Osteoblast (primary cell): ENCODE measurements around the gene ELOF1. TPM values are rescaled to one million over a fixed set of nuclear protein-coding genes. Genes with fewer than 3 reads are reported as not detected.

Source experiments
- DNase-seq: peaks from one replicate; pipeline ENCODE4 v3.0.0; 2011; ENCODE audit warnings: low spot score, mixed read lengths; ENCODE audit not compliant: insufficient read length; ENCODE audit errors: missing footprints
- H2AFZ ChIP-seq: 2 replicates; pipeline ENCODE4 v1.6.0; 2011; ENCODE audit warnings: mild to moderate bottlenecking, low read length
- H3K27ac ChIP-seq: 2 replicates; pipeline ENCODE4 v1.5.1; 2011; ENCODE audit warnings: mild to moderate bottlenecking, low read depth, low read length, moderate library complexity
- H3K27me3 ChIP-seq: 2 replicates; pipeline ENCODE4 v1.6.0; 2012; ENCODE audit warnings: mild to moderate bottlenecking, control low read depth, inconsistent platforms, low read length, moderate library complexity; ENCODE audit not compliant: insufficient read depth
- H3K36me3 ChIP-seq: 2 replicates; pipeline ENCODE4 v1.5.1; 2011; ENCODE audit warnings: mild to moderate bottlenecking, low read length, control low read depth, moderate library complexity; ENCODE audit not compliant: insufficient read depth
- H3K4me1 ChIP-seq: 2 replicates; pipeline ENCODE4 v1.5.1; 2011; ENCODE audit warnings: mild to moderate bottlenecking, low read length, control low read depth, moderate library complexity; ENCODE audit not compliant: insufficient read depth
- H3K4me2 ChIP-seq: 2 replicates; pipeline ENCODE4 v1.6.0; 2011; ENCODE audit warnings: mild to moderate bottlenecking, low read length; ENCODE audit not compliant: insufficient read depth
- H3K4me3 ChIP-seq: fragments of 200-600 bp; sonication (generic); 3 replicates; pipeline ENCODE4 v1.5.1; 2012; ENCODE audit warnings: mild to moderate bottlenecking, low read length, inconsistent platforms; ENCODE audit not compliant: insufficient read depth
- H3K79me2 ChIP-seq: 2 replicates; pipeline ENCODE4 v1.6.0; 2012; ENCODE audit warnings: mild to moderate bottlenecking, low read length, control low read depth, inconsistent platforms; ENCODE audit not compliant: insufficient read depth
- H3K9me3 ChIP-seq: 2 replicates; pipeline ENCODE4 v1.5.1; 2011; ENCODE audit warnings: low read depth, low read length, control low read depth
- H4K20me1 ChIP-seq: 2 replicates; pipeline ENCODE4 v1.6.0; 2012; ENCODE audit warnings: mild to moderate bottlenecking, low read length, control low read depth; ENCODE audit not compliant: insufficient read depth
- CTCF ChIP-seq: IDR thresholded peaks from 2 replicates; pipeline ENCODE4 v1.5.1; 2011; ENCODE audit warnings: mild to moderate bottlenecking, low read depth, low read length, moderate library complexity; ENCODE audit errors: extremely low read depth
- total RNA-seq: library from RNA; depleted of rRNA; stranded (reverse); fragments of >200 nt; gene quantifications from 2 replicates; pipeline ENCODE4 v1.2.3, GENCODE V29; 2012

The ELOF1 gene
- total RNA-seq, 1 donor: 42.0 TPM

- no peak overlapping the region for H3K27ac ChIP-seq
- H4K20me1 ChIP-seq: peaks cover 34% of the 10 kb centered on the region
- peaks cover 5% of the 10 kb centered on the region for H3K36me3 ChIP-seq
- no peak for TF ChIP-seq CTCF
- H3K27me3 ChIP-seq: no peaks in the 10 kb centered on the region
- no peak overlapping the region for H2AFZ ChIP-seq
- H3K79me2 ChIP-seq: peaks cover 41% of the 10 kb centered on the region
- peak; percentile 58 for DNase-seq
- no peak overlapping the region for H3K4me2 ChIP-seq
- H3K9me3 ChIP-seq: no peaks in the 10 kb centered on the region
- peaks cover 21% of the 10 kb centered on the region for H3K4me1 ChIP-seq
- no peak overlapping the region for H3K4me3 ChIP-seq
These were observed 2.2 kb downstream of the ELOF1 start for GRCh38 chr19:11556634-11557420.

DNA sequence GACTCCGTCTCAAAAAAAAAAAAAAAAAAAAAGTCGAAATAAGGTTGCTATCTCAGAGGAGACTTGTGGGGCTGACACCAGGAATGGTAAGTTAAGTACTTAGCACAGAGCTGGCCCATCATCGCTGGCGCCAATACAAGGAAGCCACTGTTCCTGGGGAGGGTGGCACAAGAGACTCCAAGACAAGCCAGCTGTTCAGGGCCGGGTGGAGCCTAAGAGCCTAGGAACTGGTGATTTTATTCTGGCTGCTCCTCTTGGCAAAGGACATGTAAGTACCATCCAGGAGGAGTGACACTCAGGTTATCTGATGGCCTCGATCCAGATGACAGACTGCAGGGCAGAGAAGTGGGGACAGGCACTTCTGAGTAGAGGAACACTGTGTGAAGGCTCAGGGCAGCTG is 3.8 kb downstream of the ELOF1 start:
- Histone ChIP-seq H3K4me3 (no peak overlapping the region), H3K4me2 (no peak overlapping the region), H3K27me3 (no peaks in the 10 kb centered on the region), H3K9me3 (no peaks in the 10 kb centered on the region), H4K20me1 (peaks cover 34% of the 10 kb centered on the region), H3K4me1 (peaks cover 15% of the 10 kb centered on the region), H3K27ac (no peak overlapping the region), H3K79me2 (peaks cover 41% of the 10 kb centered on the region), H3K36me3 (peaks cover 5% of the 10 kb centered on the region), H2AFZ (no peak overlapping the region)
- peak; percentile 79 for DNase-seq
- TF ChIP-seq CTCF: no peak

DNA sequence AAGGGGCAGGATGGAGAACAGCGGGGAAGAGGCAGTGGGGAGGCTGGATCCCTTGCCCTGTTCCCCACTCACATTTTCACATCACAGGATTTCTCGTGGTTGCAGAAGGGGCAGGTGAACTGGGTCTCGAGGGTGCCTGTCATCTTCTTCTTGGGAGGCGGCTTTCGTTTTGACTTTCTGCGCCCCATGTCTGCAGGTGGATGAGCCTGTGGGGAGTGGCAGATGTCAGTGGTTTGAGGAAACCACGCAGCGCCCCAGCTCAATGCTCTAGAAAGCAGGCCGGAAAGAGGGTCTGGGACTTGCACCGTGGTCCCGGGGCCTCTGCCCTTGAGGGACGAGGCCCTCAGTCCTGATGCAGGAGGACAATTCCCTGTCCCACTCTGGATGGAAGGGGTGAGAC is 4.9 kb downstream of the ELOF1 start:
- TF ChIP-seq CTCF: no peak
- H3K27ac ChIP-seq: no peak overlapping the region
- peaks cover 9% of the 10 kb centered on the region for H3K4me1 ChIP-seq
- no peaks in the 10 kb centered on the region for H3K27me3 ChIP-seq
- H3K9me3 ChIP-seq: no peaks in the 10 kb centered on the region
- peaks cover 41% of the 10 kb centered on the region for H3K79me2 ChIP-seq
- H3K36me3 ChIP-seq: peaks cover 5% of the 10 kb centered on the region
- no peak overlapping the region for H3K4me2 ChIP-seq
- peak; percentile 38 for DNase-seq
- peaks cover 34% of the 10 kb centered on the region for H4K20me1 ChIP-seq
- H2AFZ ChIP-seq: no peak overlapping the region
- H3K4me3 ChIP-seq: no peak overlapping the region

- Histone ChIP-seq H3K4me3 (no peak overlapping the region), H3K27ac (no peak overlapping the region), H3K9me3 (no peaks in the 10 kb centered on the region), H3K36me3 (peaks cover 5% of the 10 kb centered on the region), H2AFZ (no peak overlapping the region), H4K20me1 (peaks cover 22% of the 10 kb centered on the region), H3K4me2 (no peak overlapping the region), H3K4me1 (peaks cover 2% of the 10 kb centered on the region), H3K79me2 (peaks cover 28% of the 10 kb centered on the region), H3K27me3 (no peaks in the 10 kb centered on the region)
- peak; percentile 46 for DNase-seq
- no peak for TF ChIP-seq CTCF
These were observed 6.2 kb downstream of the ELOF1 start for GRCh38 chr19:11552666-11553372.
